HG03442 (cell line): ENCODE results near the gene SLCO2B1.

Source experiments
- ATAC-seq: cut with Tn5 transposase; IDR thresholded peaks from one replicate; pipeline ENCODE4 v1.9.1; 2021; ENCODE audit warnings: mild to moderate bottlenecking, moderate library complexity; ENCODE audit not compliant: unreplicated experiment

The SLCO2B1 gene

GRCh38 chr11:75193271-75193670 lies 42.4 kb downstream of the SLCO2B1 start:
- no peak for ATAC-seq

GRCh38 chr11:75193711-75194110 lies 42.8 kb downstream of the SLCO2B1 start:
- ATAC-seq = no peak

- no peak for ATAC-seq
These were observed 43.2 kb downstream of the SLCO2B1 start for GRCh38 chr11:75194147-75194546.

GRCh38 chr11:75195167-75195962 lies 44.5 kb downstream of the SLCO2B1 start:
- ATAC-seq = no peak

- no peak for ATAC-seq
These were observed 45.5 kb downstream of the SLCO2B1 start for GRCh38 chr11:75196426-75196825.

GRCh38 chr11:75197512-75198277 lies 46.8 kb downstream of the SLCO2B1 start:
- ATAC-seq = no peak

- no peak for ATAC-seq
These were observed 47.5 kb downstream of the SLCO2B1 start for GRCh38 chr11:75198278-75198973.

GRCh38 chr11:75199412-75199955 lies 48.6 kb downstream of the SLCO2B1 start:
- ATAC-seq = no peak

- ATAC-seq = no peak
These were observed 49.1 kb downstream of the SLCO2B1 start for GRCh38 chr11:75200051-75200450.

GRCh38 chr11:75200531-75200930 lies 49.6 kb downstream of the SLCO2B1 start:
- no peak for ATAC-seq

GRCh38 chr11:75201771-75202170 lies 50.9 kb downstream of the SLCO2B1 start:
- ATAC-seq = no peak

GRCh38 chr11:75202195-75202594 lies 51.3 kb downstream of the SLCO2B1 start:
- ATAC-seq = no peak

- ATAC-seq = no peak
These were observed 52.2 kb downstream of the SLCO2B1 start for GRCh38 chr11:75203138-75203537.

GRCh38 chr11:75203641-75204011 lies 52.7 kb downstream of the SLCO2B1 start:
- ATAC-seq = no peak

- ATAC-seq = no peak
These were observed 53.2 kb downstream of the SLCO2B1 start for GRCh38 chr11:75204012-75204674.

GRCh38 chr11:75204685-75205563 lies 54.0 kb downstream of the SLCO2B1 start:
- ATAC-seq = no peak

GRCh38 chr11:75205564-75206020 lies 54.7 kb downstream of the SLCO2B1 start:
- ATAC-seq = no peak

- ATAC-seq = no peak
These were observed 57.5 kb downstream of the SLCO2B1 start for GRCh38 chr11:75208446-75208845.

- no peak for ATAC-seq
These were observed 61.5 kb downstream of the SLCO2B1 start for GRCh38 chr11:75212411-75212810.

- no peak for ATAC-seq
These were observed 63.5 kb downstream of the SLCO2B1 start for GRCh38 chr11:75214411-75214821.
